K562 (cell line): ENCODE data around the gene OSBPL10. TPM values are rescaled to one million over a fixed set of nuclear protein-coding genes. Genes with fewer than 3 reads are reported as not detected.

Source experiments
- ATAC-seq: fragments of 200-7000 bp; cut with Tn5 transposase; 3 replicates; pipeline ENCODE4 v1.9.1; 2020; ENCODE audit warnings: moderate library complexity
- BruUV-seq: library from RNA; stranded (reverse); fragments of 400-500 nt; replicated peaks from 2 replicates; lab custom pipeline; 2021; lab: Mats Ljungman, UMichigan
- CTCF ChIA-PET: fragments of 300-600 bp; formaldehyde crosslinking; extraction: SDS; loops from one replicate; lab custom pipeline; 2021; ENCODE audit warnings: low intra/inter-chr PET ratio; lab: Yijun Ruan, JAX
- POLR2A ChIA-PET: fragments of 300-600, 350-650 bp; sonication (Branson Sonifier 250); formaldehyde crosslinking; extraction: SDS; loops from one replicate; lab custom pipeline; 2021; ENCODE audit warnings: antibody characterized with exemption, inconsistent platforms; lab: Yijun Ruan, JAX
- DNase-seq, 4 experiments: peaks; one replicate each; pipeline versions ENCODE4 v3.0.0 to v3.0.0-alpha.2; 2011 to 2018; ENCODE audit warnings: low spot score in 3 of 4, mixed read lengths in 3 of 4; ENCODE audit errors: extremely low read depth in 1 of 4
- FAIRE-seq: peaks from 2 replicates; lab custom pipeline; 2011; peaks lifted over from hg19 to GRCh38; lab: Jason Lieb, UNC
- H2AFZ ChIP-seq: 2 replicates; pipeline ENCODE4 v1.6.0; 2011; ENCODE audit warnings: low read depth, low read length, control low read depth, inconsistent platforms
- H3K27ac ChIP-seq: fragments of 200-600 bp; 3 replicates; pipeline ENCODE4 v1.8.0; 2011; ENCODE audit warnings: low read depth, mild to moderate bottlenecking, control low read depth, inconsistent platforms, low read length, moderate library complexity, mixed read lengths; ENCODE audit errors: extremely low read depth
- H3K27me3 ChIP-seq, 2 experiments: fragments of 300-600 bp in 1 of 2; 2 replicates in 1 of 2; 3 replicates in 1 of 2; pipeline versions ENCODE4 v1.6.0 to v1.8.0; 2011; ENCODE audit warnings: inconsistent platforms in 2 of 2, low read length in 2 of 2, mild to moderate bottlenecking in 1 of 2, mixed read lengths in 1 of 2, moderate library complexity in 1 of 2; ENCODE audit not compliant: control insufficient read depth in 2 of 2, insufficient read depth in 2 of 2
- H3K36me3 ChIP-seq: fragments of 300-600 bp; 3 replicates; pipeline ENCODE4 v1.8.0; 2011; ENCODE audit warnings: mild to moderate bottlenecking, low read length, inconsistent platforms; ENCODE audit not compliant: control insufficient read depth, insufficient read depth
- H3K4me1 ChIP-seq, 2 experiments: fragments of 200-600 bp in 1 of 2; replicated peaks in 1 of 2; 2 replicates in 1 of 2; 3 replicates in 1 of 2; pipeline versions ENCODE4 v1.5.1 to v1.8.0; 2011; ENCODE audit warnings: inconsistent platforms in 2 of 2, low read length in 2 of 2, mild to moderate bottlenecking in 1 of 2, mixed read lengths in 1 of 2, moderate library complexity in 1 of 2; ENCODE audit not compliant: control insufficient read depth in 2 of 2, insufficient read depth in 2 of 2
- H3K4me2 ChIP-seq: 2 replicates; pipeline ENCODE4 v1.6.1; 2011; ENCODE audit warnings: low read length, control low read depth, inconsistent platforms, mixed read lengths; ENCODE audit not compliant: insufficient read depth
- H3K4me3 ChIP-seq: fragments of 200-600 bp; sonication (generic), shearing (Covaris generic); 2 replicates; pipeline ENCODE4 v1.5.1; 2016; ENCODE audit warnings: control low read depth, inconsistent platforms
- H3K79me2 ChIP-seq: fragments of 200-600 bp; 3 replicates; pipeline ENCODE4 v1.8.0; 2011; ENCODE audit warnings: low read length, inconsistent platforms; ENCODE audit not compliant: control insufficient read depth, insufficient read depth
- H3K9ac ChIP-seq, 2 experiments: 2 replicates each; pipeline versions ENCODE4 v1.6.0 to v1.6.1; 2011; ENCODE audit warnings: low read depth in 2 of 2, low read length in 2 of 2, control low read depth in 1 of 2, inconsistent platforms in 1 of 2, mild to moderate bottlenecking in 1 of 2, mixed read lengths in 1 of 2; ENCODE audit not compliant: insufficient read depth in 1 of 2
- H3K9me1 ChIP-seq: one replicate; pipeline ENCODE4 v1.6.0; 2011; ENCODE audit warnings: inconsistent platforms, mild to moderate bottlenecking, low read length, moderate library complexity; ENCODE audit not compliant: control insufficient read depth, insufficient read depth
- H3K9me3 ChIP-seq: replicated peaks from 2 replicates; pipeline ENCODE4 v1.5.1; 2011; ENCODE audit warnings: low read depth, low read length, inconsistent platforms; ENCODE audit not compliant: control insufficient read depth, insufficient read depth
- H4K20me1 ChIP-seq: replicated peaks from 2 replicates; pipeline ENCODE4 v1.6.1; 2011; ENCODE audit warnings: low read length, inconsistent platforms, mixed read lengths; ENCODE audit not compliant: control insufficient read depth, insufficient read depth
- PHB ChIP-seq: fragments of 250-450 bp; sonication (Bioruptor Pico); IDR thresholded peaks from 2 replicates; pipeline ENCODE4 v1.5.0; 2021
- RFX7 ChIP-seq: fragments of 250-450 bp; sonication (Bioruptor Pico); IDR thresholded peaks from 2 replicates; pipeline ENCODE4 v1.5.1; 2021; ENCODE audit warnings: mild to moderate bottlenecking
- SAP30 ChIP-seq: fragments of 200-600 bp; sonication (generic); IDR thresholded peaks from 2 replicates; pipeline ENCODE4 v1.6.1; 2012; ENCODE audit warnings: borderline replicate concordance, low read depth, mild to moderate bottlenecking, moderate library complexity, low read length, control low read depth, inconsistent platforms; ENCODE audit not compliant: insufficient read depth, poor library complexity, severe bottlenecking
- ZNF239 ChIP-seq: fragments of 250-450 bp; sonication (Bioruptor Pico); IDR thresholded peaks from 2 replicates; pipeline ENCODE4 v1.4.0; 2020; ENCODE audit warnings: mild to moderate bottlenecking
- WGBS: fragments of 100-300 bp; shearing (Covaris generic); methylation state at CpG from one replicate; pipeline ENCODE4 v1.1.6; 2016; ENCODE audit warnings: low coverage, mixed read lengths; ENCODE audit not compliant: insufficient coverage; ENCODE audit errors: missing lambda C conversion rate; 5-methylcytosine and 5-hydroxymethylcytosine counted together
- in situ Hi-C: fragments of 300-500 bp; cut with MboI; formaldehyde crosslinking; loops from 4 replicates; pipeline ENCODE4 v1.15.0; 2018; ENCODE audit warnings: inconsistent platforms, mixed read lengths
- intact Hi-C: fragments of 100-400 bp; cut with micrococcal nuclease; formaldehyde crosslinking; loops from 2 replicates; pipeline ENCODE4 v1.14.2; 2022
- polyA plus RNA-seq, 8 experiments: library from polyadenylated mRNA; depleted of rRNA in 4 of 8; stranded (reverse) in 5 of 8; unstranded in 3 of 8; fragments of >200 nt; fragmentation: Nextera tagmentation in 2 of 8; fragmentation: Illumina TruSeq in 1 of 8; extraction: Ambion mirVana in 2 of 8; extraction: Trizol in 1 of 8; gene quantifications; 2 replicates each; pipeline versions ENCODE4 v1.2.1 to v1.2.3, GENCODE V29; 2011 to 2014; ENCODE audit warnings: inconsistent platforms in 1 of 8, missing spikeins in 1 of 8
- total RNA-seq, 7 experiments: library from RNA; depleted of rRNA in 6 of 7; stranded (reverse); fragments of >200 nt in 6 of 7; fragmentation: Illumina TruSeq in 2 of 7; extraction: Trizol in 2 of 7; gene quantifications; 2 replicates each; pipeline versions ENCODE4 v1.2.1 to v1.2.3, GENCODE V29; 2011 to 2021; ENCODE audit warnings: low replicate concordance in 1 of 7
- TF ChIP-seq, protein P1 (sequence below): fragments of 250-450 bp; sonication (Bioruptor Pico); IDR thresholded peaks from 2 replicates; pipeline ENCODE4 v1.5.0; 2021; ENCODE audit warnings: mild to moderate bottlenecking, borderline replicate concordance
- TF ChIP-seq, protein P2 (sequence below): fragments of 250-450 bp; sonication (Bioruptor Pico); IDR thresholded peaks from 2 replicates; pipeline ENCODE4 v1.5.0; 2021

Gene OSBPL10
- total and polyA plus RNA-seq, 9 of the 15 experiments (the other 6 are each of a cell fraction or from before 2014, with no cell fraction given) = 0.03 to 0.19 (median 0.14) TPM; not detected in 2

DNA sequence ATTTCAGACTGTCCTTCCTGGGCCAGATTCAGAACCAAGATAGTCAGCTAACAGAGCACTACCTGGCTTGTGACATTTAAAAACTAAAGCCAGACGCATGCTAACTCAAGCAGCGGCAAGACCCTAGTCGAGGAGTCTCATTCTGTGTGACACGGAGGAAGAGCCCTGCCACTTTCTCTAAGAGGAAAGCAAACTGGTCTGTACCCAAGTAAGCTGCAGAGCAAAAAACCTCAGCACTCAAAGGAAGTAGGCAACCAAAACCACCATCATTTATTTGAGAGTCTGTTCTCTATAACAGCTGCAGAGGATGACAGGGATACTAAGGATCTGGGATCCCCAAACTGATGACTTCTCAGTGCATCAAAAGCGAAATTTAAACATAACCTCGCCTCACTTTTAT, 152.1 kb downstream of the OSBPL10 start:
- no peaks in the 10 kb centered on the region for H3K9me1 ChIP-seq
- FAIRE-seq = no peak
- no peak overlapping the region for H3K4me2 ChIP-seq
- no peak for DNase-seq
- no peaks in the 10 kb centered on the region for H3K4me1 ChIP-seq
- no TSS peak for BruUV-seq
- in situ Hi-C loops (no loop called here), intact Hi-C loops (no loop called here)
- no peak overlapping the region for H2AFZ ChIP-seq
- WGBS = 3% methylated on average over 6 of the region's 6 CpGs
- POLR2A ChIA-PET = no interaction called here
- H3K79me2 ChIP-seq = no peaks in the 10 kb centered on the region
- no peaks in the 10 kb centered on the region for H4K20me1 ChIP-seq
- TF ChIP-seq, protein P1, sequence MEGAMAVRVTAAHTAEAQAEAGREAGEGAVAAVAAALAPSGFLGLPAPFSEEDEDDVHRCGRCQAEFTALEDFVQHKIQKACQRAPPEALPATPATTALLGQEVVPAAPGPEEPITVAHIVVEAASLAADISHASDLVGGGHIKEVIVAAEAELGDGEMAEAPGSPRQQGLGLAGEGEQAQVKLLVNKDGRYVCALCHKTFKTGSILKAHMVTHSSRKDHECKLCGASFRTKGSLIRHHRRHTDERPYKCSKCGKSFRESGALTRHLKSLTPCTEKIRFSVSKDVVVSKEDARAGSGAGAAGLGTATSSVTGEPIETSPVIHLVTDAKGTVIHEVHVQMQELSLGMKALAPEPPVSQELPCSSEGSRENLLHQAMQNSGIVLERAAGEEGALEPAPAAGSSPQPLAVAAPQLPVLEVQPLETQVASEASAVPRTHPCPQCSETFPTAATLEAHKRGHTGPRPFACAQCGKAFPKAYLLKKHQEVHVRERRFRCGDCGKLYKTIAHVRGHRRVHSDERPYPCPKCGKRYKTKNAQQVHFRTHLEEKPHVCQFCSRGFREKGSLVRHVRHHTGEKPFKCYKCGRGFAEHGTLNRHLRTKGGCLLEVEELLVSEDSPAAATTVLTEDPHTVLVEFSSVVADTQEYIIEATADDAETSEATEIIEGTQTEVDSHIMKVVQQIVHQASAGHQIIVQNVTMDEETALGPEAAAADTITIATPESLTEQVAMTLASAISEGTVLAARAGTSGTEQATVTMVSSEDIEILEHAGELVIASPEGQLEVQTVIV (CRISPR knock-in tag) = no peak
- TF ChIP-seq, protein P2, sequence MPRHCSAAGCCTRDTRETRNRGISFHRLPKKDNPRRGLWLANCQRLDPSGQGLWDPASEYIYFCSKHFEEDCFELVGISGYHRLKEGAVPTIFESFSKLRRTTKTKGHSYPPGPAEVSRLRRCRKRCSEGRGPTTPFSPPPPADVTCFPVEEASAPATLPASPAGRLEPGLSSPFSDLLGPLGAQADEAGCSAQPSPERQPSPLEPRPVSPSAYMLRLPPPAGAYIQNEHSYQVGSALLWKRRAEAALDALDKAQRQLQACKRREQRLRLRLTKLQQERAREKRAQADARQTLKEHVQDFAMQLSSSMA = no peak
- TF ChIP-seq PHB (CRISPR knock-in tag) (no peak), ZNF239 (CRISPR knock-in tag) (no peak), SAP30 (no peak), RFX7 (CRISPR knock-in tag) (no peak)
- no peak for ATAC-seq
- H3K9me3 ChIP-seq = no peaks in the 10 kb centered on the region
- H3K27me3 ChIP-seq = peaks cover 22 to 31% of the 10 kb centered on the region in 2 experiments; a peak in 4 of 5 replicates
- no peaks in the 10 kb centered on the region for H3K36me3 ChIP-seq
- H3K27ac ChIP-seq = no peak overlapping the region
- CTCF ChIA-PET = no interaction called here
- H3K9ac ChIP-seq = no peak overlapping the region
- H3K4me3 ChIP-seq = no peak overlapping the region
